B cell (primary cell): Measurements from ENCODE around the gene TRPM2. TPM values are rescaled to one million over a fixed set of nuclear protein-coding genes. Genes with fewer than 3 reads are reported as not detected.

Experiments
- ATAC-seq: fragments of 200-7000 bp; cut with Tn5 transposase; one replicate; pipeline ENCODE4 v1.10.0; 2021; ENCODE audit warnings: low read depth, mild to moderate bottlenecking, moderate number of reproducible peaks, moderate library complexity
- CTCF ChIA-PET: fragments of 350-600 bp; sonication (Branson Sonifier 250); formaldehyde crosslinking; loops from one replicate; lab custom pipeline; 2021; ENCODE audit warnings: antibody characterized with exemption, inconsistent platforms; lab: Charles Lee
- POLR2A ChIA-PET: fragments of 350-600 bp; sonication (Branson Sonifier 250); formaldehyde crosslinking; loops from one replicate; lab custom pipeline; 2021; ENCODE audit warnings: antibody characterized with exemption; lab: Charles Lee
- DNase-seq: peaks from one replicate; pipeline ENCODE4 v3.0.0; 2013
- H2AFZ ChIP-seq: 2 replicates; pipeline ENCODE4 v1.6.1; 2012; ENCODE audit warnings: mild to moderate bottlenecking, low read depth, low read length; ENCODE audit not compliant: insufficient read depth, poor library complexity, severe bottlenecking
- H3K27ac ChIP-seq, 2 donors: 1 replicate in 1 of 2; 2 replicates in 1 of 2; pipeline ENCODE4 v1.5.1; 2012 to 2013; ENCODE audit warnings: low read length in 2 of 2, mild to moderate bottlenecking in 2 of 2, moderate library complexity in 1 of 2
- H3K27me3 ChIP-seq, 4 experiments: fragments of 200-600 bp in 1 of 4; sonication (generic) in 1 of 4; replicated peaks in 1 of 4; 1 replicate in 2 of 4; 2 replicates in 2 of 4; pipeline versions ENCODE4 v1.6.1 to v1.7.0; 2013 to 2016; ENCODE audit warnings: low read length in 3 of 4, mild to moderate bottlenecking in 2 of 4, mixed read lengths in 1 of 4, moderate library complexity in 1 of 4; ENCODE audit not compliant: insufficient read depth in 4 of 4, control insufficient read depth in 3 of 4; ENCODE audit errors: control extremely low read depth in 1 of 4
- H3K36me3 ChIP-seq, 2 experiments: replicated peaks in 1 of 2; 1 replicate in 1 of 2; 2 replicates in 1 of 2; pipeline versions ENCODE4 v1.6.1 to v1.7.1; 2013; ENCODE audit warnings: low read length in 1 of 2; ENCODE audit not compliant: insufficient read depth in 2 of 2, control insufficient read depth in 1 of 2; ENCODE audit errors: control extremely low read depth in 1 of 2, extremely low read depth in 1 of 2
- H3K4me1 ChIP-seq, 2 donors: fragments of 200-600 bp in 1 of 2; sonication (generic) in 1 of 2; 1 replicate in 1 of 2; 2 replicates in 1 of 2; pipeline versions ENCODE4 v1.5.1 to v1.6.1; 2013 to 2017; ENCODE audit warnings: low read length in 2 of 2; ENCODE audit not compliant: control insufficient read depth in 2 of 2, insufficient read depth in 2 of 2
- H3K4me2 ChIP-seq: replicated peaks from 2 replicates; pipeline ENCODE3; 2012; ENCODE audit warnings: mild to moderate bottlenecking, low read depth, low read length; ENCODE audit not compliant: poor library complexity, severe bottlenecking
- H3K4me3 ChIP-seq, 5 experiments: fragments of 200-600 bp in 1 of 5; sonication (generic) in 1 of 5; 1 replicate in 3 of 5; 2 replicates in 2 of 5; pipeline versions ENCODE4 v1.5.1 to v1.7.0; 2011 to 2016; ENCODE audit warnings: low read length in 4 of 5, mild to moderate bottlenecking in 4 of 5, low read depth in 2 of 5, control low read depth in 1 of 5, moderate library complexity in 1 of 5; ENCODE audit not compliant: insufficient read depth in 1 of 5; ENCODE audit errors: control extremely low read depth in 1 of 5, extremely low read depth in 1 of 5
- H3K79me2 ChIP-seq: fragments of 200-600 bp; sonication (generic); one replicate; pipeline ENCODE4 v1.6.0; 2016; ENCODE audit warnings: low read length; ENCODE audit not compliant: control insufficient read depth, insufficient read depth
- H3K9ac ChIP-seq: fragments of 200-600 bp; sonication (generic); 2 replicates; pipeline ENCODE4 v1.6.1; 2017; ENCODE audit warnings: mild to moderate bottlenecking, low read length, moderate library complexity
- H3K9me3 ChIP-seq, 3 donors: one replicate each; pipeline versions ENCODE4 v1.6.1 to v1.7.1; 2013; ENCODE audit warnings: low read length in 2 of 3; ENCODE audit not compliant: control insufficient read depth in 2 of 3, insufficient read depth in 1 of 3; ENCODE audit errors: control extremely low read depth in 1 of 3
- H4K20me1 ChIP-seq: 2 replicates; pipeline ENCODE4 v1.6.0; 2012; ENCODE audit warnings: mild to moderate bottlenecking, low read length; ENCODE audit not compliant: insufficient read depth, control insufficient read depth, poor library complexity, severe bottlenecking
- H3K27ac Mint-ChIP-seq: one replicate; pipeline ENCODE4 v1.8.0; 2021; ENCODE audit warnings: mixed read lengths
- H3K27me3 Mint-ChIP-seq: one replicate; pipeline ENCODE4 v1.8.0; 2021; ENCODE audit warnings: mixed read lengths
- H3K4me1 Mint-ChIP-seq: one replicate; pipeline ENCODE4 v1.8.0; 2021; ENCODE audit warnings: mixed read lengths
- H3K4me3 Mint-ChIP-seq: one replicate; pipeline ENCODE4 v1.8.0; 2021; ENCODE audit warnings: mixed read lengths
- H3K9me3 Mint-ChIP-seq: one replicate; pipeline ENCODE4 v1.8.0; 2022; ENCODE audit warnings: mixed read lengths; ENCODE audit not compliant: insufficient read depth
- CTCF ChIP-seq: fragments of 200-600 bp; IDR thresholded peaks from one replicate; pipeline ENCODE4 v1.8.0; 2022; ENCODE audit warnings: antibody characterized with exemption, mild to moderate bottlenecking
- EZH2 ChIP-seq: IDR thresholded peaks from 2 replicates; pipeline ENCODE4 v1.6.1; 2012; ENCODE audit warnings: borderline replicate concordance, low read depth, mild to moderate bottlenecking, moderate library complexity, low read length; ENCODE audit not compliant: insufficient read depth, poor library complexity, severe bottlenecking
- WGBS: methylation state at CpG from one replicate; pipeline ENCODE4 v1.1.5; 2013; ENCODE audit warnings: missing lambda C conversion rate; ENCODE audit not compliant: insufficient coverage; 5-methylcytosine and 5-hydroxymethylcytosine counted together
- intact Hi-C: fragments of 100-400 bp; cut with micrococcal nuclease; formaldehyde crosslinking; loops from one replicate; pipeline ENCODE4 v1.10.0; 2022
- polyA plus RNA-seq: library from polyadenylated mRNA; depleted of rRNA; stranded (reverse); fragments of >200 nt; gene quantifications from 2 replicates; pipeline ENCODE4 v1.2.3, GENCODE V29; 2012
- total RNA-seq, 2 donors: library from RNA; stranded (reverse); fragments of 120-200 nt in 1 of 2; gene quantifications; 1 replicate in 1 of 2; 2 replicates in 1 of 2; pipeline versions ENCODE4 v1.2.3 to v1.2.4, GENCODE V29; 2013 to 2022

Gene TRPM2
- total and polyA plus RNA-seq, 2 donors (not counting 1 experiment from before 2014, with no cell fraction given) = 1.6 to 8.4 TPM

- intact Hi-C loops = no loop called here
- Histone ChIP-seq H3K4me1 (no peaks in the 10 kb centered on the region), H3K36me3 (peaks cover 0 to 3% of the 10 kb centered on the region in 2 experiments), H3K27ac (no peak overlapping the region), H3K4me3 (no peak overlapping the region), H4K20me1 (no peaks in the 10 kb centered on the region), H2AFZ (no peak overlapping the region), H3K9ac (no peak overlapping the region), H3K9me3 (peaks cover 0 to 20% (median 0%) of the 10 kb centered on the region in 3 donors), H3K4me2 (no peak overlapping the region), H3K79me2 (peaks cover 13% of the 10 kb centered on the region), H3K27me3 (no peaks in the 10 kb centered on the region)
- ATAC-seq (no peak), DNase-seq (no peak)
- WGBS = 94% methylated on average over 28 of the region's 28 CpGs
- peaks cover 5% of the 10 kb centered on the region for H3K9me3 Mint-ChIP-seq
- no peak overlapping the region for H3K4me3 Mint-ChIP-seq
- H3K27me3 Mint-ChIP-seq = no peaks in the 10 kb centered on the region
- ChIA-PET CTCF (no interaction called here), POLR2A (no interaction called here)
- H3K27ac Mint-ChIP-seq = no peak overlapping the region
- TF ChIP-seq CTCF (no peak), EZH2 (no peak)
- no peaks in the 10 kb centered on the region for H3K4me1 Mint-ChIP-seq
Observed at GRCh38 chr21:44366586-44367211, 13.3 kb downstream of the TRPM2 start.

GRCh38 chr21:44368711-44369446, 15.5 kb downstream of the TRPM2 start:
- H3K4me1 Mint-ChIP-seq = no peaks in the 10 kb centered on the region
- Histone ChIP-seq H3K4me3 (no peak overlapping the region), H3K9ac (no peak overlapping the region), H4K20me1 (no peaks in the 10 kb centered on the region), H3K79me2 (peaks cover 6% of the 10 kb centered on the region), H3K9me3 (peaks cover 0 to 11% (median 0%) of the 10 kb centered on the region in 3 donors), H3K27ac (no peak overlapping the region), H2AFZ (no peak overlapping the region), H3K36me3 (peaks cover 1 to 3% of the 10 kb centered on the region in 2 experiments), H3K4me2 (no peak overlapping the region), H3K27me3 (no peaks in the 10 kb centered on the region), H3K4me1 (no peaks in the 10 kb centered on the region)
- no peak for DNase-seq
- H3K27ac Mint-ChIP-seq = no peak overlapping the region
- CTCF ChIA-PET = no interaction called here
- no peaks in the 10 kb centered on the region for H3K9me3 Mint-ChIP-seq
- no peaks in the 10 kb centered on the region for H3K27me3 Mint-ChIP-seq
- TF ChIP-seq CTCF = no peak
- no peak for TF ChIP-seq EZH2
- 87% methylated on average over 32 of the region's 35 CpGs for WGBS
- no peak for ATAC-seq
- no peak overlapping the region for H3K4me3 Mint-ChIP-seq
- POLR2A ChIA-PET = interaction anchor here (0.6 kb wide), 1 partner anchor 454 kb away, joined by 5 read pairs; no protein-coding TSS in a partner anchor
- intact Hi-C loops = no loop called here
